Anterior cingulate cortex (tissue), 58 donors: ENCODE results near the gene STRBP.

Source experiments
- DNase-seq, 58 donors: peaks; one replicate each; lab custom pipeline; 2025; lab: John Stamatoyannopoulos, UW

Gene STRBP

GRCh38 chr9:123138163-123138562 lies 130.2 kb downstream of the STRBP start:
- DNase-seq = no peak

- no peak for DNase-seq
Measured at GRCh38 chr9:123135430-123135829, 133.0 kb downstream of the STRBP start.

- no peak for DNase-seq
Measured at GRCh38 chr9:123132696-123133095, 135.7 kb downstream of the STRBP start.

- DNase-seq = no peak
Measured at GRCh38 chr9:123131993-123132392, 136.4 kb downstream of the STRBP start.

GRCh38 chr9:123131258-123131657 lies 137.1 kb downstream of the STRBP start:
- no peak for DNase-seq

- no peak for DNase-seq
Measured at GRCh38 chr9:123129423-123129822, 139.0 kb downstream of the STRBP start.

GRCh38 chr9:123128591-123128990 lies 139.8 kb downstream of the STRBP start:
- DNase-seq = no peak

GRCh38 chr9:123127512-123128075 lies 140.8 kb downstream of the STRBP start:
- no peak for DNase-seq

- DNase-seq = no peak
Measured at GRCh38 chr9:123121457-123121856, 146.9 kb downstream of the STRBP start.

- DNase-seq = no peak
Measured at GRCh38 chr9:123120953-123121352, 147.4 kb downstream of the STRBP start.

- no peak for DNase-seq
Measured at GRCh38 chr9:123120131-123120530, 148.3 kb downstream of the STRBP start.

- DNase-seq = peak in 3 of 58 donors; percentile 27 to 49 (median 36)
Measured at GRCh38 chr9:123119566-123119965, 148.8 kb downstream of the STRBP start.

- DNase-seq = no peak
Measured at GRCh38 chr9:123116036-123116435, 152.3 kb downstream of the STRBP start.

- DNase-seq = peak in 1 of 58 donors; percentile 29
Measured at GRCh38 chr9:123115146-123115913, 153.1 kb downstream of the STRBP start.

- no peak for DNase-seq
Measured at GRCh38 chr9:123113185-123113584, 155.2 kb downstream of the STRBP start.

GRCh38 chr9:123112015-123112975 lies 156.1 kb downstream of the STRBP start:
- peak in 6 of 58 donors; percentile 30 to 52 (median 45) for DNase-seq

- peak in 2 of 58 donors; percentile 17 to 31 for DNase-seq
Measured at GRCh38 chr9:123111427-123112014, 156.9 kb downstream of the STRBP start.

- no peak for DNase-seq
Measured at GRCh38 chr9:123109540-123110279, 158.7 kb downstream of the STRBP start.

GRCh38 chr9:123108976-123109375 lies 159.4 kb downstream of the STRBP start:
- no peak for DNase-seq
